HepG2 (cell line): ENCODE data around the gene HSDL1. TPM values are rescaled to one million over a fixed set of nuclear protein-coding genes. Genes with fewer than 3 reads are reported as not detected.

Source experiments
- AGO2 ChIP-seq: fragments of 200-400 bp; formaldehyde crosslinking; optimal IDR thresholded peaks from 2 replicates; pipeline ENCODE3; 2017; ENCODE audit warnings: mild to moderate bottlenecking, low read depth, low read length, moderate library complexity
- ARID4A ChIP-seq: sonication (generic); formaldehyde crosslinking; IDR thresholded peaks from 2 replicates; pipeline ENCODE4 v1.5.0; 2020; ENCODE audit warnings: mild to moderate bottlenecking, missing genetic modification reagents, borderline replicate concordance
- CBX2 ChIP-seq, 2 experiments: fragments of 200-600 bp in 1 of 2; sonication (generic); formaldehyde crosslinking in 1 of 2; IDR thresholded peaks; 2 replicates each; pipeline versions ENCODE4 v1.7.0 to v1.8.1; 2018 to 2022; ENCODE audit warnings: low read depth in 2 of 2, low read length in 1 of 2, mild to moderate bottlenecking in 1 of 2, missing genetic modification reagents in 1 of 2
- HNRNPUL1 ChIP-seq: fragments of 200-400 bp; formaldehyde crosslinking; IDR thresholded peaks from 2 replicates; pipeline ENCODE4 v1.6.1; 2017; ENCODE audit warnings: low read depth, mild to moderate bottlenecking, low read length, moderate library complexity
- IRF1 ChIP-seq: sonication (generic); formaldehyde crosslinking; IDR thresholded peaks from 2 replicates; pipeline ENCODE4 v1.4.0; 2020; ENCODE audit warnings: low read depth, mild to moderate bottlenecking, missing genetic modification reagents
- ISL2 ChIP-seq: sonication (generic); formaldehyde crosslinking; IDR thresholded peaks from 2 replicates; pipeline ENCODE4 v1.5.0; 2020; ENCODE audit warnings: missing genetic modification reagents
- SSRP1 ChIP-seq: IDR thresholded peaks from 2 replicates; pipeline ENCODE4 v1.6.1; 2016; ENCODE audit warnings: control low read depth
- TAF1 ChIP-seq: sonication (generic); formaldehyde crosslinking; IDR thresholded peaks from 2 replicates; pipeline ENCODE4 v1.4.0; 2020; ENCODE audit warnings: missing genetic modification reagents
- ZNF17 ChIP-seq: sonication (generic); formaldehyde crosslinking; IDR thresholded peaks from 2 replicates; pipeline ENCODE4 v1.5.0; 2020; ENCODE audit warnings: mild to moderate bottlenecking, missing genetic modification reagents
- ZNF782 ChIP-seq: sonication (generic); formaldehyde crosslinking; IDR thresholded peaks from 2 replicates; pipeline ENCODE4 v1.4.0; 2020; ENCODE audit warnings: missing genetic modification reagents, mild to moderate bottlenecking, borderline replicate concordance
- ZNF879 ChIP-seq: sonication (generic); formaldehyde crosslinking; IDR thresholded peaks from 2 replicates; pipeline ENCODE4 v1.8.1; 2023; ENCODE audit warnings: missing genetic modification reagents
- polyA plus RNA-seq, 8 experiments: library from polyadenylated mRNA; depleted of rRNA in 3 of 8; stranded (reverse) in 7 of 8; unstranded in 1 of 8; fragments of >200 nt; fragmentation: Illumina TruSeq in 4 of 8; extraction: Trizol in 4 of 8; gene quantifications; 2 replicates each; pipeline versions ENCODE4 v1.2.1 to v1.2.3, GENCODE V29; 2011 to 2016; ENCODE audit warnings: low read depth in 4 of 8, missing spikeins in 1 of 8, mixed read lengths in 1 of 8; ENCODE audit not compliant: insufficient read depth in 1 of 8
- total RNA-seq, 5 experiments: library from RNA; depleted of rRNA; stranded (reverse); fragments of >200 nt; fragmentation: Illumina TruSeq; extraction: Trizol; gene quantifications; 2 replicates each; pipeline ENCODE4 v1.2.3, GENCODE V29; 2016; ENCODE audit warnings: low read depth in 1 of 5
- TF ChIP-seq, protein P1 (sequence below): sonication (generic); formaldehyde crosslinking; IDR thresholded peaks from 2 replicates; pipeline ENCODE4 v1.8.1; 2023; ENCODE audit warnings: mild to moderate bottlenecking, missing genetic modification reagents
- TF ChIP-seq, protein P2 (sequence below): IDR thresholded peaks from 2 replicates; pipeline ENCODE4 v1.6.1; 2016
- TF ChIP-seq, protein P3 (sequence below): sonication (generic); formaldehyde crosslinking; conservative IDR thresholded peaks from 2 replicates; pipeline ENCODE4 v1.8.0; 2022; ENCODE audit warnings: mild to moderate bottlenecking, moderate library complexity, missing genetic modification reagents
- TF ChIP-seq, protein P4 (sequence below): sonication (generic); formaldehyde crosslinking; IDR thresholded peaks from 2 replicates; pipeline ENCODE4 v1.4.0; 2020; ENCODE audit warnings: mild to moderate bottlenecking, low read depth, missing genetic modification reagents
- TF ChIP-seq, protein P5 (sequence below): sonication (generic); formaldehyde crosslinking; IDR thresholded peaks from 2 replicates; pipeline ENCODE4 v1.9.0; 2022; ENCODE audit warnings: low read depth, missing genetic modification reagents

The HSDL1 gene
- total and polyA plus RNA-seq, 2 of the 13 experiments (the other 11 are each of a cell fraction or from before 2014, with no cell fraction given), result 49.2 to 49.7 TPM

GRCh38 chr16:84144859-84145639 lies at the start of gene HSDL1, which contains the start of gene DNAAF1 (continued):
- TF ChIP-seq, protein P1, sequence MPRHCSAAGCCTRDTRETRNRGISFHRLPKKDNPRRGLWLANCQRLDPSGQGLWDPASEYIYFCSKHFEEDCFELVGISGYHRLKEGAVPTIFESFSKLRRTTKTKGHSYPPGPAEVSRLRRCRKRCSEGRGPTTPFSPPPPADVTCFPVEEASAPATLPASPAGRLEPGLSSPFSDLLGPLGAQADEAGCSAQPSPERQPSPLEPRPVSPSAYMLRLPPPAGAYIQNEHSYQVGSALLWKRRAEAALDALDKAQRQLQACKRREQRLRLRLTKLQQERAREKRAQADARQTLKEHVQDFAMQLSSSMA, result peak; percentile 76
- TF ChIP-seq TAF1 (CRISPR knock-in tag), result no peak; the same call in 1 of the 2 replicates
- TF ChIP-seq ARID4A (CRISPR knock-in tag), result peak; percentile 97
- no peak for TF ChIP-seq HNRNPUL1
- TF ChIP-seq, protein P2, sequence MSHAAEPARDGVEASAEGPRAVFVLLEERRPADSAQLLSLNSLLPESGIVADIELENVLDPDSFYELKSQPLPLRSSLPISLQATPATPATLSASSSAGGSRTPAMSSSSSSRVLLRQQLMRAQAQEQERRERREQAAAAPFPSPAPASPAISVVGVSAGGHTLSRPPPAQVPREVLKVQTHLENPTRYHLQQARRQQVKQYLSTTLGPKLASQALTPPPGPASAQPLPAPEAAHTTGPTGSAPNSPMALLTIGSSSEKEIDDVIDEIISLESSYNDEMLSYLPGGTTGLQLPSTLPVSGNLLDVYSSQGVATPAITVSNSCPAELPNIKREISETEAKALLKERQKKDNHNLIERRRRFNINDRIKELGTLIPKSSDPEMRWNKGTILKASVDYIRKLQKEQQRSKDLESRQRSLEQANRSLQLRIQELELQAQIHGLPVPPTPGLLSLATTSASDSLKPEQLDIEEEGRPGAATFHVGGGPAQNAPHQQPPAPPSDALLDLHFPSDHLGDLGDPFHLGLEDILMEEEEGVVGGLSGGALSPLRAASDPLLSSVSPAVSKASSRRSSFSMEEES (CRISPR knock-in tag), result no peak
- TF ChIP-seq ISL2, result peak; percentile 56
- TF ChIP-seq, protein P3, sequence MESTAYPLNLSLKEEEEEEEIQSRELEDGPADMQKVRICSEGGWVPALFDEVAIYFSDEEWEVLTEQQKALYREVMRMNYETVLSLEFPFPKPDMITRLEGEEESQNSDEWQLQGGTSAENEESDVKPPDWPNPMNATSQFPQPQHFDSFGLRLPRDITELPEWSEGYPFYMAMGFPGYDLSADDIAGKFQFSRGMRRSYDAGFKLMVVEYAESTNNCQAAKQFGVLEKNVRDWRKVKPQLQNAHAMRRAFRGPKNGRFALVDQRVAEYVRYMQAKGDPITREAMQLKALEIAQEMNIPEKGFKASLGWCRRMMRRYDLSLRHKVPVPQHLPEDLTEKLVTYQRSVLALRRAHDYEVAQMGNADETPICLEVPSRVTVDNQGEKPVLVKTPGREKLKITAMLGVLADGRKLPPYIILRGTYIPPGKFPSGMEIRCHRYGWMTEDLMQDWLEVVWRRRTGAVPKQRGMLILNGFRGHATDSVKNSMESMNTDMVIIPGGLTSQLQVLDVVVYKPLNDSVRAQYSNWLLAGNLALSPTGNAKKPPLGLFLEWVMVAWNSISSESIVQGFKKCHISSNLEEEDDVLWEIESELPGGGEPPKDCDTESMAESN, result peak; percentile 84; the same call in 1 of the 2 replicates
- TF ChIP-seq ZNF879 (CRISPR knock-in tag), result no peak
- peak; percentile 13 for TF ChIP-seq AGO2
- TF ChIP-seq, protein P4, sequence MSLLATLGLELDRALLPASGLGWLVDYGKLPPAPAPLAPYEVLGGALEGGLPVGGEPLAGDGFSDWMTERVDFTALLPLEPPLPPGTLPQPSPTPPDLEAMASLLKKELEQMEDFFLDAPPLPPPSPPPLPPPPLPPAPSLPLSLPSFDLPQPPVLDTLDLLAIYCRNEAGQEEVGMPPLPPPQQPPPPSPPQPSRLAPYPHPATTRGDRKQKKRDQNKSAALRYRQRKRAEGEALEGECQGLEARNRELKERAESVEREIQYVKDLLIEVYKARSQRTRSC (CRISPR knock-in tag), result no peak
- TF ChIP-seq CBX2 (IDR thresholded peaks at IDR 0.05; ENCODE audit: low read depth, low read length), result no peak
- no peak for TF ChIP-seq CBX2 (CRISPR knock-in tag; IDR thresholded peaks at IDR 0.05; ENCODE audit: low read depth)
- no peak; the same call in 1 of the 2 replicates for TF ChIP-seq ZNF782 (CRISPR knock-in tag)
- TF ChIP-seq, protein P5, sequence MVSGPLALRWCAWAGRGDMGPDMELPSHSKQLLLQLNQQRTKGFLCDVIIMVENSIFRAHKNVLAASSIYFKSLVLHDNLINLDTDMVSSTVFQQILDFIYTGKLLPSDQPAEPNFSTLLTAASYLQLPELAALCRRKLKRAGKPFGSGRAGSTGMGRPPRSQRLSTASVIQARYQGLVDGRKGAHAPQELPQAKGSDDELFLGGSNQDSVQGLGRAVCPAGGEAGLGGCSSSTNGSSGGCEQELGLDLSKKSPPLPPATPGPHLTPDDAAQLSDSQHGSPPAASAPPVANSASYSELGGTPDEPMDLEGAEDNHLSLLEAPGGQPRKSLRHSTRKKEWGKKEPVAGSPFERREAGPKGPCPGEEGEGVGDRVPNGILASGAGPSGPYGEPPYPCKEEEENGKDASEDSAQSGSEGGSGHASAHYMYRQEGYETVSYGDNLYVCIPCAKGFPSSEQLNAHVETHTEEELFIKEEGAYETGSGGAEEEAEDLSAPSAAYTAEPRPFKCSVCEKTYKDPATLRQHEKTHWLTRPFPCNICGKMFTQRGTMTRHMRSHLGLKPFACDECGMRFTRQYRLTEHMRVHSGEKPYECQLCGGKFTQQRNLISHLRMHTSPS (CRISPR knock-in tag), result no peak
- TF ChIP-seq ZNF17 (CRISPR knock-in tag), result no peak
- no peak for TF ChIP-seq SSRP1 (CRISPR knock-in tag)
- no peak for TF ChIP-seq IRF1
